ENCODE data around the gene MATK.

Gene MATK

DNA sequence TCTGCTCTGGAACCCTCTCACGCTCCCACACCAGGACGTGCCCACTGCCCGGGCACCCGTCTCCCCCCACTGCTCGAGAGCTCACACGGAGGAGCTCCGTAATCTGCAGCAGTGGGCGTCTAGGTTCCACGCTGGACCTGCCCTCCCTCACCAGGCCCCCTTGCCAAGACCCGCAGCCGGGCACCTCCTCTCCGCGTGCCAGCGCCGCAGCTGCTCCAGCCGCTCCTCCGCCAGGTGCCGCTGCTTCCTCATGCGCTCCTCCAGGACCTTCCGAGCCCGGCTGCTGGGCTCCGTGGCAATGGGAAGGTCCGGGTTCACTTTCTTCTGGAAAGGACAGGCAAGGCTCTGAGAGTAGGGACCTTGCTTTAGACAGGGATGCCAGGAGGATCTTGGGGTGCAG is 35.0 kb upstream of the MATK start:
- TF ChIP-seq, protein P1, sequence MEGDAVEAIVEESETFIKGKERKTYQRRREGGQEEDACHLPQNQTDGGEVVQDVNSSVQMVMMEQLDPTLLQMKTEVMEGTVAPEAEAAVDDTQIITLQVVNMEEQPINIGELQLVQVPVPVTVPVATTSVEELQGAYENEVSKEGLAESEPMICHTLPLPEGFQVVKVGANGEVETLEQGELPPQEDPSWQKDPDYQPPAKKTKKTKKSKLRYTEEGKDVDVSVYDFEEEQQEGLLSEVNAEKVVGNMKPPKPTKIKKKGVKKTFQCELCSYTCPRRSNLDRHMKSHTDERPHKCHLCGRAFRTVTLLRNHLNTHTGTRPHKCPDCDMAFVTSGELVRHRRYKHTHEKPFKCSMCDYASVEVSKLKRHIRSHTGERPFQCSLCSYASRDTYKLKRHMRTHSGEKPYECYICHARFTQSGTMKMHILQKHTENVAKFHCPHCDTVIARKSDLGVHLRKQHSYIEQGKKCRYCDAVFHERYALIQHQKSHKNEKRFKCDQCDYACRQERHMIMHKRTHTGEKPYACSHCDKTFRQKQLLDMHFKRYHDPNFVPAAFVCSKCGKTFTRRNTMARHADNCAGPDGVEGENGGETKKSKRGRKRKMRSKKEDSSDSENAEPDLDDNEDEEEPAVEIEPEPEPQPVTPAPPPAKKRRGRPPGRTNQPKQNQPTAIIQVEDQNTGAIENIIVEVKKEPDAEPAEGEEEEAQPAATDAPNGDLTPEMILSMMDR (IDR thresholded peaks at IDR 0.05) = no peak

DNA sequence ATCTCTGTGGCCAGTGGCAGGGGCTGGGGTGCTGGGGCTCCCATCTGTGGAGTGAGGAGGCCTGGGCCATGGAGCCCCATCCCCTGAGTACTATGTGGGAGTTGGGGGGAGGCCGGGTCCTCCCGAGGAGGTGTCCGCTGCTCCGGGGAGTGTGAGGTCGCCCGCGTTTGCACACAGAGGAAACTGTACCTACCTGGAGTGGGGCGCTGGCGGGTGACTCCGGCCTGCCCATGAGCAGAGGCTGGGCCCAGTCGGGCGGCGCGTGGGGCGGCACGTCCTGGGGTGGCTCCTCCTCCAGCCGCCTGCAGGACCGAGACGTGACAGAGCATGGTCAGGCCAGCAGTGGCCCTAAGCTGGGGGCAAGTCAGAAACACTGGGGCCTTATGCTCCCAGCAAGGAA is 33.8 kb upstream of the MATK start:
- TF ChIP-seq, protein P1 (IDR thresholded peaks at IDR 0.05) = no peak

- TF ChIP-seq, protein P1 (IDR thresholded peaks at IDR 0.05) = no peak
Observed at GRCh38 chr19:3818918-3819317, 32.7 kb upstream of the MATK start.

DNA sequence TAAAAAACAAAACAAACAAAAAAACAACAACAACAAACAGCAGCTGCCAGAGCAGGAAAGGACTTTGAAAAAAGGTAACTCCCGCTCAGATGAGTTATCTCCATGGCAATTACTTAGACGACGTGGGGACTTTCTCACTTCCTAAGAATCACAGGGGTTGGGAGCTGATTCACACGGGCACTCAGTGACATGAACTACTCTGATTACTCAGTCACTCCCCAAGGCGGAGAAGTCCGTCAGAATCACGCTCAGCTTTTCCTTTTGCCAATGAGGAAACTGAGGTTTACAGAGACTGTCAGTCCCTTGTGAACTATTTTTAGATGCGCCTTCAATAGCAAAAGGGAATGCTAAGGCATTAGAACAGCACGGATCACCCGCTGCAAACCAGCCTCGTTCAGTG is 32.3 kb upstream of the MATK start:
- TF ChIP-seq, protein P1 (IDR thresholded peaks at IDR 0.05) = no peak

- TF ChIP-seq, protein P1 (IDR thresholded peaks at IDR 0.05) = no peak
Observed at GRCh38 chr19:3817761-3818160, 31.6 kb upstream of the MATK start.

DNA sequence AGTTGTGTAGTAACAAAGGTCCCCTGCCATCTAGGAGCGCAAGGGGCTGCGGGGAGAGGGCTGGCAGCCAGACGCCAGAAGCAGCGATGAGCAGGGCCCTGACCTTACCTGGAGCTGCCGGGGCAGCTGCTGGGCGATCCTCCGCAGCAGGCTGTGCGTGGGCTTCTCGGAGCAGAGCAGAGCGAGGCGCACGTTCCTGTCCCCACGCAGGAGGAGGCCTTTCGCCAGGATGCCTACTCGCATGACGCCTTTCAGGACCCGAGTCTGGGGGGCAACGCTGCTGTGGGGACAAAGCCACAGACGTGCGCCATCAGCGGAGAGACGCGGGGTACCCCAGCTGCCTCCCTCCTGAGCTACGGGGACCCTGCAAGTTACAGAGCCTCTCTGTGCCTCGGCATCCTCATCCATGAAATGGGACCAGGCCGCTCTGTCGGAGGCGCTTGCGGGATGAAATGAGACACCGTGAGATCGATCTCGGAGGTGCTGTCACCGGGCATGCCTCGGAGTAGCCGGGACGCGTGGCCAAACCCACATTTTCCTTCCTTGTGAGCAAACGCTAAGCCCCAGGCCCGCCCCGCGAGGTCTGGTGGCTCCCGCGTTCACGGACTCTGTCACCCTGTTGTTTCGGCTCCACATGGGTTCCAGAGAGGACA is 30.5 kb upstream of the MATK start:
- TF ChIP-seq, protein P1 (IDR thresholded peaks at IDR 0.05) = no peak

DNA sequence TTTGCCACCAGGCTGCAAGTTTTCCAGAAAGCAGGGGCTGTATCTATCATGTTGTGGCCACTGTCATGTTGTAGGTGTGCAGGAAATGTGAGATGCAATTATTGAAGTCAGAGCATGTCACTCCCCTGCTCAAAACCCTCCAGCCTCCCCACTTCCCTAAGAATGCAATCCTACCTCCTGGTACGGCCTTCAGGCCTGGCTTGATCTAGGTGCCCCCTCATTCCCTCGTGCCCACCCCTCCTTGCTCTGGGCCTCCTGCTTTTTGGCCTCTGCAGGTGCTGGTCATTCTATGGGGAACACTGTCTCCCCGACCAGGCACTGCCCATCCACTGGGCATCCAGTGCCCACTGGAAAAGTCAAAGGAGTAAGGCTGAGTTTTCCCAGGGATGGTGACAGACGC is 28.5 kb upstream of the MATK start:
- TF ChIP-seq, protein P1 (IDR thresholded peaks at IDR 0.05) = no peak
